HG03469 (cell line): ENCODE results near the gene PPT2.
"Not testable (repeated sequence)": the region's sequence is repeated elsewhere in the genome, so short reads cannot be mapped to it uniquely, and the experiment has no call there.

Source experiments
- ATAC-seq: cut with Tn5 transposase; IDR thresholded peaks from one replicate; pipeline ENCODE4 v1.9.1; 2021; ENCODE audit warnings: mild to moderate bottlenecking, moderate library complexity, moderate number of reproducible peaks; ENCODE audit not compliant: unreplicated experiment

Gene PPT2

GRCh38 chr6:32188381-32189068 lies 34.6 kb downstream of the PPT2 start:
- no peak for ATAC-seq

GRCh38 chr6:32189069-32189741 lies 35.3 kb downstream of the PPT2 start:
- no peak for ATAC-seq

GRCh38 chr6:32189742-32190053 lies 35.8 kb downstream of the PPT2 start:
- ATAC-seq, result no peak

GRCh38 chr6:32190054-32190851 lies 36.3 kb downstream of the PPT2 start, which contains the start of gene PBX2:
Gene PBX2, minus strand, starts transcription at chr6:32190202. Its CDS starts 287 bp downstream, at chr6:32189915.
- ATAC-seq, result no peak

- ATAC-seq, result no peak
These were observed 37.2 kb downstream of the PPT2 start for GRCh38 chr6:32190911-32191677.

GRCh38 chr6:32191696-32192607 lies 38.0 kb downstream of the PPT2 start:
- no peak for ATAC-seq

GRCh38 chr6:32192608-32193039 lies 38.7 kb downstream of the PPT2 start, which contains the start of gene GPSM3:
Gene GPSM3, minus strand, starts transcription at chr6:32192643. Its CDS starts 130 bp downstream, at chr6:32192513.
- ATAC-seq, result no peak

GRCh38 chr6:32193096-32193495 lies 39.2 kb downstream of the PPT2 start:
- ATAC-seq, result not testable (repeated sequence)

- ATAC-seq, result no peak
These were observed 40.4 kb downstream of the PPT2 start for GRCh38 chr6:32194388-32194787.

- no peak for ATAC-seq
These were observed 41.1 kb downstream of the PPT2 start for GRCh38 chr6:32194825-32195651.

- ATAC-seq, result peak; percentile 53
These were observed 41.6 kb downstream of the PPT2 start for GRCh38 chr6:32195652-32195901.

- peak; percentile 53 for ATAC-seq
These were observed 42.2 kb downstream of the PPT2 start for GRCh38 chr6:32195902-32196681.

- no peak for ATAC-seq
These were observed 43.0 kb downstream of the PPT2 start for GRCh38 chr6:32196682-32197616.

GRCh38 chr6:32198345-32198696 lies 44.4 kb downstream of the PPT2 start:
- no peak for ATAC-seq

- no peak for ATAC-seq
These were observed 44.9 kb downstream of the PPT2 start for GRCh38 chr6:32198866-32199265.

- no peak for ATAC-seq
These were observed 47.0 kb downstream of the PPT2 start for GRCh38 chr6:32200711-32201475.

- no peak for ATAC-seq
These were observed 48.2 kb downstream of the PPT2 start for GRCh38 chr6:32202186-32202585.
